NCI-H2081 treated with DMSO at 0.1 percent for 48 hours (cell line): Measurements from ENCODE around the gene NEDD9.

Experiments
- DNase-seq: peaks from one replicate; lab custom pipeline; 2025; lab: John Stamatoyannopoulos, UW

NEDD9 gene

DNA sequence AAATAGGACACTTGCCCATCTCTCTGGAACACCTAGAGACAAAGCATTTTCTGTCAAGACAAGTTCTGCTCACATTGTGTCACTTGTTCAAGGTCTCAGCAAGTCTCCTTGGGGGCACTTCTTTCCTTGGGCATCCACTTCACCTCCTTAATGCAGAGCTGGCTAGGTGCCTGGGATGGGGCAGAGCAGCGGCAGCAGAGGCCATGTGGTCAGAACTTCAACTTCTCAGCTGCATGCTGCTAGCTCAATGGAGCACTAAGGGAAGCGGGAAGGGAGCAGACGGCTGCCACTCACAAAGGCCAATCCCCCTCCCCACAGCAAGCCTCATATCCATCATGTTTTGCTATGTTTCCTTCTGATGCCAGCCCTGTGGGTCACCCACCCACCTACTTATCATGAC lies 31.5 kb downstream of the NEDD9 start:
- DNase-seq, result no peak

DNA sequence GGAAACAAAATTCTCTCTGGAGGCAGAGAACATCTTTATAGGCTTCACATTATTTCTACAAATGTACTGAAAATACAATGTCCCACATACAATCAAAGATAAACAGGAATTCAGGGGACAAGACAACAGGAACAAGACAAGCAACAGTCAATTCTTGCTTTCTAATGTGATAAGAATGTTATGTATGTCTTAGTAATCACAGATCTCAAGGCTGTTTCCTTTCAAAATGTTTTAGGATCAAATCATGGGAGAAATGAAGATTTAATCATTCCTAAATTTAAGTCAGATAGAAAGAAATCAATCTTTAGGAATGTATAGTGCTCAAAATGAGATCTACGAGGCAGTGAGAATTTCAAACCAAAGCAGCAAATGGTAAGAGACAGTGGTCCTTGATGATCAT lies 32.1 kb downstream of the NEDD9 start:
- no peak for DNase-seq

DNA sequence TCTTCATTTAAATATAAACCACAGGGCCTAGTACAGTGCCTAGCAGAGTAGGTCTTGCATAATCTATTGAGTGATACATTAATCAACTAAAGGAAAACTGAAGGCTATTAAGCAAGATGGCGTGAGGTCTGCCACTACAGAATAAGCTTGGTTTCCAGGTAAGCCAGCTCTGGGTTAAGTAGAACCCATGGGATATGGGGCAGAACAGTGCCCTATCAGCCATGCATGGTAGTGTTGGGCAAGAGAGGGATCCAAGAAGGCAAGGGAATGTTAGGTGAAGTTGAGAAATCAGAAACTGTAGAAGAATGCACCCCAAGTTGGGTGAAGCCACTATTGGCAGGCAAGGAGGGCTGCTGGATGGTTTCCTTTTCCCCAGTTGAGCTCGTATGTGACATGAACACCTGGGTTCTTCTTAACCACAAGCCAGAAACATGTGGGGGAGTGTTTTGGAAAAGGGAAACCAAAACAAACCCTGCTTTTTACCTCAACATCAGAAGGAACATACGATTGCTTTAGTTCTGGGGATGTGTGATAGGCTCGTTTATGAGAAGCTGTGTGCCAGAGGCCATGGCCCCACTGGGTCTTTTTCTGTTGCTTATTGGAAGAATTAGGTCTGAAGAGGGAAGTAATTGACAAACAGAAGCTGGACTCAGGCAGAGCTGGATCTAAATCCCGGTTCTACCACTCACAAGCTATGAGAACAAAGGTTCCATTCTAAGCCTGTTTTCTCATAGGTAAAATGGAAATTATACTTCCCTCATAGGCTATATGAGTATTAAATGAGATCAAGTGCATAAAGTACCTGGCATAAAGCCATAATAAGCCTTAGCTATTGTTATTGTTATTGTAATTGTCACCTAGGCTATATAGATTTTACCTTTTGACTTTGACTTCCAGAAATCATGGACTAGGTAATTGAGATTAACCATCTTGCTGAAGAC lies 33.5 kb downstream of the NEDD9 start:
- DNase-seq, result no peak

DNA sequence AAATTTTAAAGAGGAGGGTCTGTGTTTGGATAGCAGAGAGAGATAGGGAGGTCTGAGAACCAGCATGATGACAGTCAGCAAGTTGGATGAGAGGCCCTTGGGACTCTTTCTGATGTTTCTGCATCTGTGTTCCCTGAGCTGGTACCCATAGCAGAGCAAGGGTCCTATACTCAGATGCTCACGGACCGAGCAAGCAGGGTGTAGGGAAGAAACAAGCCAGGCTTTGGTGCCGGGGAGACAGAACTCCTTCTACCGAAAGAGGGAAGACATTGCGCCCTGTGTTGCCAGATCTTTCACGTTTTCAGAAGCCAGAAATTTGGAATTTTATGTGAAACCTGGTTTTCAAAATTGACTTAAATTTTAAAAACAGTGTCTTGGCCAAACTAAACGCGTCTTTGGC lies 34.6 kb downstream of the NEDD9 start:
- DNase-seq, result no peak

DNA sequence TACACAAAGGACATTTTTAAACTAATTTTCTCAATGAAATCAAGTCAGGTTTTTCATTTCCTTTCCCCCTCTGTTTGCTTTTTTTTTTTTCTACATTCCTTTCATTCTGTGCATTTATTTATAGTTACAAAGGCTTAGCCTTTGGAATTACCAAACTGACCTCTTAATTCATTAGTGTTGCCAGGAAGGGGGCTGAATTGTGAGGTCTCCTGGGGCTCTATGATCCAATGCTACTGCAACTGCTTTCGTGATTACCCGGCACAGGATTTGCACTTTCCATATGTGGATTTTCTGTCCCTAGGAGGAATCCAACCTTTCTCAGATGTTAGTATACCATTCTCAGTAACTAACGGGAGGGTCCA lies 35.3 kb downstream of the NEDD9 start:
- DNase-seq, result no peak

DNA sequence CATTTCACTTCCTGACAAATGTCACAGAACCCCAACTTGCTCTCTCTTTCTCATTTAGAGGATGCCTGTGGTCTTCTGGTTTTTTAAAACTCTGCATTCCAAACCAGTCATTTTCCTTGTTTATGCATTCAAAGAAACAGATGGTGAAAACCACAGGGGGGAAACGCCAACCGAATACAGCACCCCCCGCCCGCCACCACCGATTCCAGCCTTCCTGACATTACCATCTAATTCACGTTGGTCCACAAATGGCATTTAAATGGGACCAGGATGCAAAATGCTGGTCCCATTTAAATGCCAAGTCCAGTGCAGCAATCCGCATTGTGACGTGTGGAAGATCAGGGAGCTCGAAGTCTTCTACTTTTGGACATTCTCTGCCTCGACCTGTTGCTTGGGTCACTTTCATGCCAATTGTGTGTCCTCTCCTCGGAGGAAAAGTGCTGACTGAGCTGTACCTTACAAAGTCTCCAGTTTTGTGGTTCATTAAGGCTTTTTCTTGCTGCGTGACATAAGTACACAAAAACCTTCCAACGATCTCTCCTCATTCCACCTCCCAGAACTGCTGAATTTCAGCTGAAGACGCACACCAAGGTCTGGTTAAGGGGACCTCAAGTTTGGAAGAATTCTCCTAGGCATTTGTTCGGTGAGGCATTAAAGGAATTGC lies 35.8 kb downstream of the NEDD9 start:
- DNase-seq, result no peak

DNA sequence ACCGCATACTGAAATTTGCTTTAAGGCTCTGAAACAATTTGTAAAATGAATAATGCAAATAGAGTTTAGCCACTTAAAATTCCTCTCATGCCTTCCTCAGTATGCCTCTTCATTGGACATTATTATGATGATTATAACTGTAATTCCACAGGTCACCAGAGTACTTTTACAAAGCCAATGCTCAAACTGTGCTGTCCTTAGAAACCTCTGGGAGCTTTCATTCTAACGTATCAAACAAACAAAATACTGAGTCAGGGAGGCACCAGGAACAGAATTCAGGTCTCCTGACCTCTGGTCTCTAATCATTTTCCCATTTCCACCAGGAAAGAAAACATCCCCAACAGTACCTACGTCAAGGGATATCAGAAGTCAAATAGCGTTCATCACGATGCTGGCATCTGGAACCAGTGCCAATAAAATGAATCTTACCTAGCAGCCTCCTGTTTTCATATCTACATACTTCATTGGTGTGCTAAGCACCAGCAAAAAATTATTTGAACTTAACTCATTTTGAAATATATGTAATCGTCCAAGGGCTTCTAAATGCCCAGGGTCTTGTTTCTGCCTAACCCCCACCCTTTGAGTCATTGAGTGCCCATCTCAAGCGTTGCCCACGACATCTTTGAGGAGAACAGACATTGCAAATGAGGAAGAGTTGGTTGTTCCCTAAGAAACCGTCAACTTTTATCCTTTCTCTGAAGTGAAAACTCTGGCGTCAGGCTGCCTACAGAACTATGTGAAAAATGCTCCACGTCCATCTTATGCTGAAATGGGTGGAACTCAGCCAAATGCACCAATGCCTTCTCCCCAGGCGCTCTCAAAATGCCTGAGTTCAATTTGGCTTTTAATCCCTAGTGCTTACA lies 37.9 kb downstream of the NEDD9 start:
- DNase-seq, result no peak

DNA sequence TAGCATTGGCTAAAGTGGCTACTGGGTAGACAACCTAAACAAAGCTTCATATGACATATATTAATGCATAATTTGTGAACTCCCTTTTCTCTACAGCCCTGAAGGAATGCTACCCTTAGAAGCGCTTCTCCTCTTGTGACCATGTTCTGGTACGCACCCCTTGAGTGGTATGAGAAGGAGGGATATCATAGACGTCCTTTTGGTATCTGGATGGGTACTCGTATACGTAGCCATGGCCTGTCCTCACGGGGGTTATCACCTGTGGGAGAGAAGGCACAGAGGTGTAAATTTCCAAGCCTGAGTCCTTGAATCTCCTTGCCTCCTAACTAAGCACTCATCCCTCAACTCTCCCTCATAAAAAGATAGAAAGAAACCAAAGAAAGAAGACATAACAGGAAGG lies 39.0 kb downstream of the NEDD9 start:
- no peak for DNase-seq

DNA sequence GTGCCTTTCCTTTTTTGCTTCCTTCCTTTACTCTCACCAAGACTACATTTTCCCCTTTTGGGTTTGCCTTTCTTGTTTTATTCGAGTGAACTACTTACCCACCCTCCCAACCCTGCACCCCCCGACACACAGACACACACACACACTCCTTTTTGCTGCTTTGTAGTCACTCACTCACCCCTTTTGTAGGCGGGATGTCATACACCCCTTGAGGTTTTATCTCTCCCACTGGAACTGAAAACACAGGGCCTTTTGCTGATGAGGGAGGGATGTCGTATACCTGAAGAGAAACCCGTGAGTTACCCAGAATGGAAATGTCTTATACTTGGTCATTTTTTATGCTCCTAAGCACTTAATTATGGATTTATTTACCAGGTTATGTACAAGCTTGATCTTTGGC lies 40.3 kb downstream of the NEDD9 start:
- no peak for DNase-seq

DNA sequence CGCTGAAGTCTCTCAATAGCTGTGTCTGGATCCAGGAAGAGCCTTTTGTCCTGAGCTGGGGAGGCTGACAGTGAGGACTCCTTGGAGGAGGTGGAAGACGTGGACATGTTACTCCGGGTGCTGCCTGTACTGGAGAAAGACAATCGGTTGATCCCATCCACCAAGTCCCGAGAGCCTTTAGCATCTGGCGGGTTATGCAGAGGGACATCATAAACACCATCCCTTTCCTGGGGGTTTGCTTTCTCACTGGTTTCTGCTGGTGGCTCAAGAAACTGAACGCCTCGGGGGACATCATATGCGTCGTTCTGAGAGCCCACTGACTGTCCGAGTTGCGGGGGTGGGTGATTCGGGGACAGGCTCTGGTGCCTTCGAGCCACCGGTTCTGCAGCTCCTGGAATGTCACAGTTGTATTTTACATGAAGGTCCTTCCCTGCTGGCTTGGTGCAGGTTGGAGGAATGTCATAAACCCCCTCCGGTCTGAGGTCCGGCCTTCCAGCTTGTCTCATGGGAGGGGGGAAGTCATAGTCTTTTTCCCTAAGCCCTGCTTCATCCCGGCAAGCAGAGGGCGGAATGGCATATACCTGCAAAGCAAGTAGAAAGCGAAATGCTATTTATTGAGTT lies 41.7 kb downstream of the NEDD9 start:
- DNase-seq, result no peak

DNA sequence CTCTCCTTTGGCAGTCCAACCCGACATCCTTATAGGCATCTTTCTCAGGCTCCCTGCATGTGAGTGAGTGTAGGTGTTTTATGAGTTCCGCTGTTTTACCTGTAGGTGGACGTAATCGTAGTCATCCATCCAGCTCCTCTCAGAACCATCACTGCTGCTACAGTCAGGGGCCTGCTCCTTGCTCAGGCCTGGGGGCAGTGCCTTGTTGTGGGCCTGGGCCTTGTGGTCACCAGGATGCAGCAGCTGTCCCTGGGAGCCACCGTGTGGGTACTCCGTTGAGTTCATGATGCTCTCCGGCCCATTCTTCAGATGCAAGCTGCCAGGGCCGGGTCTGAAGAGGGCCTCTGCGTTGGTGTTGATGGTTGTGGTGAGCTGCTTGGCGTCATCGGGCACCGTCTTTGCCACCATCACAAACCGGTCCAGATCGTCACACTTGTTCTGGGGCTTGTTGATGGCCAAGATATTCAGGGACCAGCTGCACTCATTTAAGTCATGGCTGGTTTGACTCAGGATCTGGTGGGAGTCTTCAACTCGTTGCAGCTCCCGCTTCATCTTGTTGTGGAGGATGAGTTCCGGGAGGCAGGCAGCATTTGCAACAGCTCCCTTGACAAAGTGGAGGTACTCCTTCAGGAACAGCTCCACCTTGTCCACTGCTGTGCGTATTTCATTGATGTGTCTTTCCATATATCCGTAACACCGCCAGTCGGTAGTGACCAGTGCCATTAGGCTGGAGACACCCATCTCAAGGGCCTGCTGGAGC lies 42.4 kb downstream of the NEDD9 start:
- no peak for DNase-seq

DNA sequence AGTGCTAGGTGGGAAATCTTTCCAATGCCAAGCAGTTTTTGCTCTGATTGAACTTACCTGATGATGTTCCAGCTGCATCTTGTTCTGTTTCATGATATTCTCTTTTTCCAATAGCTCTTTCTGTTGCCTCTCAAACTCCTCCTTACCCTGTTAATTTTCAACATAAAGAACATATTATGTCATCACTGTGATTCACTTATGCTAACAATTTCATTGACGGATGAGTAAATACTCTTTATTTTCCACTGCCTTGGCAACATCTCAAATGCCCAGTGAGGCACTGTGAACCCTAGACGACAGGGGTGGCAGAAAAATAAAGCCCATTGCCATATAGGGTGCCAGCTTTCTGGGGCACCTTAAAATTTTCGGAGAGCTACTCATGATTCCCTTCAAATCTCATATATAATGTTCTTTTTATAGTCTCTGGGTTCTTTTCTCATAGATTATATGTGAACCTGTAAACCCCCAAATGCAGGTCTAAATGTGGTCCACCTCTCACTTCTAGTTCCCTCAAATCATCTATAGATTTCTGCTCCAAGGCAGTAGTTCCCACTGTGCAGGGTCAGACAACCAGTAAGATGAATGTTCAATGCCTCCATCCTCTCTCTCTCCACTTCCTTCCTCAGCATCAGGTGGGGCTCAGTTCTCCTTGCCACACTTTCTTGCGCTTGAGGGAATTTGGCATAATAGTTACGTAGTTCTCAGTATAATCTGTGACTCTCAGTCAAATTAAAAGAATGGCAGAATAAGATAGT lies 44.1 kb downstream of the NEDD9 start:
- no peak for DNase-seq

DNA sequence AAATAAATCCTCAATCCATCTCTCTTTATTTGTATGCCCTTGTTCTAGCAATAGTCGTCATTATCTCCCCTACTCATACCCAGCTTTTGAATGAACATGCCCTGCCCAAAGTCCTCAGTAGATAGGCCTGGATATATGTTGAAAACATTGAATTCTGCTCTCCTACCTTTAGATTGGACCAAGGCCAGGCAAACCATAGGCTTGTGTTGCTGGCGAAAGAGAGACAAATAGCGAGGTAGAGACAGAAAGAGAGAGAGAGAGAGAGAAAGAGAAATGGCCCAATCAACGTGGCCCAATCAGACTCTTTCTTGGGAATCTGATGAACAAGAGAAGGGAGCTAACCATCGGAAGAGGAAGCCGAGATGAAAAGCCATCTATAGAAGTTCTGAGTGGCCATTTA lies 45.2 kb downstream of the NEDD9 start:
- DNase-seq, result no peak

DNA sequence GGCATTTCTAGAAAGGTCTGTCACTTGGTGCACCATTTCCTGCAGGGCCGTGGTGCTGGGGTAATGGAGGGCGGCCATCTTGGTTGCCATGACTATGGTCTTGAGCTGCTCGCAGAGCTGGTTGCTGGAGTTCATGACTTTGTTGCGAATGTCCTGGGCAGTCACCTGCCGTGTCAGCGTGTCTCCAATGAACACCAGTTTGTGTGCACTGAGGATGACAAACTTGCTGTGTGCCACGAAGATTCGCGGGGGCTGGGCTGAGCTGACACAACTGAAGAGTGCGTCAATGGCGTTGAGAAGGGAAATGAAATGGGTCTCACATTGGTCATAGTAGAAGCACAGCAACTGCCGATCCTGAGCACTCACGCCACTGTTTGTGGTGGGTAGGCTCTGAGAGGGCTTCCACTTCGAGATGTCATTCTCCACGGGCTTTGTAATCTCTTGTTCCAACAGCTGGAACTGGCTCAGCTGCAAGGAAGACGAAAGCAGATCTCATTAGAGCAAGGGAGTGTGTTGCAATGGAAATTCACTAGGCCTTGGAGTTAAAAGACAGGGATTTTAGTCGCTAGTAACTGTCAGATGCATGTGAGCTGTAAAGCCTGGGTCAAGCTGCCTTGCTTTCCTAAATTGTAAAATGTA lies 47.1 kb downstream of the NEDD9 start:
- no peak for DNase-seq

DNA sequence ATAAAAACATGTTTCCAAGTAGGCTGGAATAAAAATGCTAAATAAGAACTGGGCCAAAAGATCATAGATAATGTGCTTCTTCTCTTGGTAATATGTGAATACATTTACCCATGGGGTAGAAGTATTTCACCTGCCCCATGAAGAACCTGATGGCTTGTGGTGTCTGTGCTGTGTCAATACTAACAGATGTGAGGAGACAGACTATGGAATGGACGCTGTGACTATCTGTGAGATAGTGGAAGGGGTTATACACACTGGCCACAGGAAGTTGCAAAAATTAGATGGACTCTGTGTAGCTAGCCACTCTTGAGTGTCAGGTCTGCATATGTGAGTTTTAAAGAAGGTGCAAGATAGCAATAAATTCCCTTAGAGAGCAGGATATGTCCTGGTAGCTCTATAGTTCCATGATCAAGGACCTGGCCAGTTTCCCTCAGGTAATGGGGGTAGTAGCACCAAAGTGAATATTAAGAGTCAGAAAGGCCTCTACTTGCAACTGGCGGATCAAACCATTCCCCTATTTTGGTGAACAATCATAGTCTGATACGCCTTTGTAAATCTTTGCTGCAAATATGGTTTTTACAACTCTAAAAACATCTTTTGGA lies 48.6 kb downstream of the NEDD9 start:
- DNase-seq, result no peak

DNA sequence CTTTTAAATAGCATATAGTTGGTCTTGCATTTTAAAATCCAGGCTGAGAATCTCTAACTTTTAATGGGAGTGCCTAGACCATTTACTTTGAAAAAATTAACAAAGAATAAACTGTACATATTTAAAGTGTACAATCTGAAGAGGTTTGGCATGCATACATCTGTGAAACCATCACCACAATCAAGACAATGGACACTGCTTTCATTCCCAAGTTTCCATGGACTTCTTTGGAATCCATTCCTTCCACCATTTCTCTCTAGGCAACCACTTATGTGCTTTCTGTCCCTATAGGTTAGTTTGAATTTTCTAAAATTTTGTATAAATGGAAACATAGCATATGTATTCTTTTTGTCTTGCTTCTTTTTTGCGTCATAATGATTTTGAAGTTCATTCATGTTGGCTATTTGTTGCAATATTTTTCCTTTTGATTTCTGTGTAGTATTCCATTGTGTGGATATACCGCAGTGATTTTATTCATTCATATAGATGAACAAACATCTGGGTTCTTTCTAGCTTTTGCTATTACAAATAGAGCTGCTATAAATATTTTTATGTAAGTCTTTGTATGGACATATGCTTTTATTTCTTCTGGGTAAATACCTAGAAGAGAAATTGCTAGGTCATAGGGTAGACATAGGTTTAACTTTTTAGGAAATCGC lies 50.9 kb downstream of the NEDD9 start:
- no peak for DNase-seq

DNA sequence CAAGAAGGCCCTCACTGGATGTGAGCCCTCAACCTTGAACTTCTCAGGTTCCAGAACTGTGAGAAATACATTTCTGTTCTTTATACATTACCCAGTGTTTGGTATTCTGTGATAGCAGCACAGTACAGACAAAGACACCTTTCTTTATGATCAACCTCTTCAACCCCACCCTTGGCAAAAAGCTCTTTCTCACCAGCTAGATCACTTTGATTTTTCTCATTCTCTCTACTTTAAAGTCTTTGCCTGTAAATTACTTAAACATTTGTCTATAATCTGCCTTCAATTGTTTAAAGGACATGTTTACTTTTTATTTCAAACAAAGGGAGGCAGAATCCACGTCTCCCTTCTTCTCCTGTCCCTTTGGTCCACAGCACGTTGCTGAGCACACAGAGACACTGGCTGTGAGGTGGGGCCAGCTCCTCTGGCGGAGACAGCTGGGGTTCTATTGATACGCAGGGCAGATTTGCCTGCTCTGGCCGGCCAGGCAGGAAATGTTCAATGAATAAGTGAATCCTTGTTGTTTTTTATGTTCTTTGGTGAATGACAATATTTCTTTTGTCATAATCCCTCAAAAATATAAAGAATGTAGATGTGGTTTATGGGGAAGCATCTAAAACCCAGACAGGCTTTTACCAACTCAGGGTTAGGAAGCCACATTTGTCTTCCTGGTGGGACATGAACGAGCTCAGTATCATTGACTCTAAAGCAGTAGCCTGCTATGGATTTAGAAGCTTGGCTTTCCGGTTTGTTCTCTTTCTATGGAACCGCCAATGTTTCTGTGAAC lies 52.9 kb downstream of the NEDD9 start:
- DNase-seq, result no peak

DNA sequence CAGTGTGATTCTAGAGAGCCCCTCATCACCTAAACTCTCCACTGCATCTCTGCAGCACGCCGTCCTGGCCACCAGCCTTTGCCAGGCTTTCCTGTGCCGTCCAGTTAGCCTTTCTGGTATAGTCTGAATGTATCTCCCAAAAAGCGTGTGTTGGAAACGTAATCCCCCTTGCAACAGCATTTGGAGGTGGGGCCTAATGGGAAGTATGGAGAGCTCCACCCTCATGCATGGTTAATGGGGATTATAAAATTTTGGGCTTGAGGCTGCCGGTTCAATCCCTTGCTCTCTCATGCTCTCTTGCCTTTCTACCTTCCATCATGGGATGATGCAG lies 53.4 kb downstream of the NEDD9 start:
- no peak for DNase-seq

DNA sequence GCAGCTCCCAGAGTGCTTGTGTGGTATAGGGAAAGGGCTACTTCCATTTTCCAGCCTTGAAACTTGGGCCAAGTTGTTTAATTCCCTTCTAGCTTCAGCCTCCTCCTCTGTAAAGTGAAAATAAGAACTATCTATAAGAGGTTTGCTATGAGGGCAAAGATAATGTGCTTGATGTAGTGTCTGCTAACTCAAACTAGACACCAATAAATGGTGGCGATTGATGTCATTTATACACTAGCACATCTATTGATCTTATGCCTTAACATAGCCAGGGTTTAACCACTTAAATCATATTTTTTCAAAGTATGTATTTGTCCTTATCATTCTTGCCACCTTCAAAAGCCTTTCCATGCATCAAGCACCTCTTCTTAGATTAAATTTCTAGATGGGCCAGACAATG lies 55.2 kb downstream of the NEDD9 start:
- no peak for DNase-seq
